Measurements from ENCODE around the gene PAPPA.

DNA sequence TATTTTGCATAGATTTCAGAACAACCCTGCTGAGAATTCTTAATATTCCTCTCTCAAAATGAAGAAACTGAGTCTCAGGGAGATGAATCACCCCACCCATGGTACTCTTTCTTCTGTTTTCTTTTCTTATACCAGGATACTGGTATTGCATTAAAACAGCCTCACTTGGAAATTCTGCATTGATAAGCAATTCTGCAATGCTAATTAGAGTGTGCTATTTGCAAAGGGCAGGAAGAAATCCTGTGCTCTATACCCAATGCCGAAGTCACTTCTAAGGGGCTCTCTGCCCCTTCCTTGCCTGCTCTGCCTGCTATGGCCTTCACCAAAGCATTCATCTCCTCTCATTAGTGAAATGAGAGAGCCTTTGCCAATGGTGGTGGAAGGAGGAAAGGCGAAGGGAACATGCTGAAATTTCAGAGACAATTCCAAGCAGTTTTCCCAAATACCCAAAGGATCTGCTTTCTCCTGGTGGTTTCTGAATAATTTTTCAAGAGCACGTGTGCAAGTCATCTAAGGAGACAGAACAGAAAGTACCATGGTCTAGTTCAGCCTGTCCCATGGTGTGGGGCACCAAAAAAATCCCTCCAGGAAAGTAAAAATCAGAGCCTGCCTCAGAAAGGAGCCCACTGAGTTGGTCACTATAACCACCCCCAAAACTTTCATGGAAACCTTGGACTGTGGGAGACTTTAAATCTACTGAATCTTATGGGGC, 156.5 kb downstream of the PAPPA start:
- TF ChIP-seq, protein P1, sequence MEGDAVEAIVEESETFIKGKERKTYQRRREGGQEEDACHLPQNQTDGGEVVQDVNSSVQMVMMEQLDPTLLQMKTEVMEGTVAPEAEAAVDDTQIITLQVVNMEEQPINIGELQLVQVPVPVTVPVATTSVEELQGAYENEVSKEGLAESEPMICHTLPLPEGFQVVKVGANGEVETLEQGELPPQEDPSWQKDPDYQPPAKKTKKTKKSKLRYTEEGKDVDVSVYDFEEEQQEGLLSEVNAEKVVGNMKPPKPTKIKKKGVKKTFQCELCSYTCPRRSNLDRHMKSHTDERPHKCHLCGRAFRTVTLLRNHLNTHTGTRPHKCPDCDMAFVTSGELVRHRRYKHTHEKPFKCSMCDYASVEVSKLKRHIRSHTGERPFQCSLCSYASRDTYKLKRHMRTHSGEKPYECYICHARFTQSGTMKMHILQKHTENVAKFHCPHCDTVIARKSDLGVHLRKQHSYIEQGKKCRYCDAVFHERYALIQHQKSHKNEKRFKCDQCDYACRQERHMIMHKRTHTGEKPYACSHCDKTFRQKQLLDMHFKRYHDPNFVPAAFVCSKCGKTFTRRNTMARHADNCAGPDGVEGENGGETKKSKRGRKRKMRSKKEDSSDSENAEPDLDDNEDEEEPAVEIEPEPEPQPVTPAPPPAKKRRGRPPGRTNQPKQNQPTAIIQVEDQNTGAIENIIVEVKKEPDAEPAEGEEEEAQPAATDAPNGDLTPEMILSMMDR (conservative IDR thresholded peaks at IDR 0.05; ENCODE audit: low read length) = no peak
- TF ChIP-seq EZH2phosphoT487 (IDR thresholded peaks at IDR 0.05; ENCODE audit: borderline replicate concordance, low read depth, low read length) = no peak
